H1 (cell line): ENCODE measurements around the gene NAPG. TPM values are rescaled to one million over a fixed set of nuclear protein-coding genes. Genes with fewer than 3 reads are reported as not detected.

Source experiments
- ASH2L ChIP-seq: fragments of 200-600, 300-600 bp; sonication (generic); IDR thresholded peaks from one replicate; pipeline ENCODE4 v1.7.1; 2017; ENCODE audit warnings: low read length
- CHD1 ChIP-seq: IDR thresholded peaks from 2 replicates; pipeline ENCODE4 v1.6.1; 2012; ENCODE audit warnings: low read depth, low read length, improper control_type of control experiment
- E2F6 ChIP-seq: IDR thresholded peaks from 2 replicates; pipeline ENCODE4 v1.6.1; 2012; ENCODE audit warnings: inconsistent platforms
- EGR1 ChIP-seq: IDR thresholded peaks from 2 replicates; pipeline ENCODE4 v1.6.1; 2011; ENCODE audit warnings: low read depth, low read length, borderline replicate concordance
- POLR2A ChIP-seq, 2 experiments: IDR thresholded peaks; 1 replicate in 1 of 2; 2 replicates in 1 of 2; pipeline ENCODE4 v1.6.1; 2011; ENCODE audit warnings: low read depth in 2 of 2, low read length in 2 of 2, mild to moderate bottlenecking in 2 of 2; ENCODE audit errors: control extremely low read depth in 1 of 2
- TEAD4 ChIP-seq: IDR thresholded peaks from 2 replicates; pipeline ENCODE4 v1.6.1; 2012; ENCODE audit warnings: low read depth, low read length, inconsistent platforms, mixed read lengths
- polyA plus RNA-seq, 7 experiments: library from polyadenylated mRNA; depleted of rRNA in 3 of 7; stranded (reverse) in 5 of 7; unstranded in 2 of 7; fragments of >200 nt in 5 of 7; fragments of 200-250 nt in 2 of 7; gene quantifications; 1 replicate in 5 of 7; 2 replicates in 1 of 7; 4 replicates in 1 of 7; pipeline versions ENCODE4 v1.2.1 to v1.2.3, GENCODE V29; 2011 to 2013; ENCODE audit warnings: missing spikeins in 2 of 7, mixed read lengths in 2 of 7
- total RNA-seq: library from RNA; stranded (reverse); fragmentation: NEBNext Ultra II Directional; extraction: Animal tissue kit (Norgen Biotek cat#: 25700); gene quantifications from 2 replicates; pipeline ENCODE4 v1.2.1, GENCODE V29; 2021
- TF ChIP-seq, protein P1 (sequence below): fragments of 300-600 bp; sonication (generic); IDR thresholded peaks from 2 replicates; pipeline ENCODE4 v1.7.1; 2012; ENCODE audit warnings: low read length, moderate library complexity, mild to moderate bottlenecking, inconsistent platforms; ENCODE audit not compliant: insufficient replicate concordance

Gene NAPG
- total and polyA plus RNA-seq, 2 of the 8 experiments (the other 6 are each of a cell fraction or from before 2014, with no cell fraction given): 8.0 to 23.5 TPM

GRCh38 chr18:10533111-10533510 is 7.3 kb downstream of the NAPG start (continued):
- TF ChIP-seq, protein P1, sequence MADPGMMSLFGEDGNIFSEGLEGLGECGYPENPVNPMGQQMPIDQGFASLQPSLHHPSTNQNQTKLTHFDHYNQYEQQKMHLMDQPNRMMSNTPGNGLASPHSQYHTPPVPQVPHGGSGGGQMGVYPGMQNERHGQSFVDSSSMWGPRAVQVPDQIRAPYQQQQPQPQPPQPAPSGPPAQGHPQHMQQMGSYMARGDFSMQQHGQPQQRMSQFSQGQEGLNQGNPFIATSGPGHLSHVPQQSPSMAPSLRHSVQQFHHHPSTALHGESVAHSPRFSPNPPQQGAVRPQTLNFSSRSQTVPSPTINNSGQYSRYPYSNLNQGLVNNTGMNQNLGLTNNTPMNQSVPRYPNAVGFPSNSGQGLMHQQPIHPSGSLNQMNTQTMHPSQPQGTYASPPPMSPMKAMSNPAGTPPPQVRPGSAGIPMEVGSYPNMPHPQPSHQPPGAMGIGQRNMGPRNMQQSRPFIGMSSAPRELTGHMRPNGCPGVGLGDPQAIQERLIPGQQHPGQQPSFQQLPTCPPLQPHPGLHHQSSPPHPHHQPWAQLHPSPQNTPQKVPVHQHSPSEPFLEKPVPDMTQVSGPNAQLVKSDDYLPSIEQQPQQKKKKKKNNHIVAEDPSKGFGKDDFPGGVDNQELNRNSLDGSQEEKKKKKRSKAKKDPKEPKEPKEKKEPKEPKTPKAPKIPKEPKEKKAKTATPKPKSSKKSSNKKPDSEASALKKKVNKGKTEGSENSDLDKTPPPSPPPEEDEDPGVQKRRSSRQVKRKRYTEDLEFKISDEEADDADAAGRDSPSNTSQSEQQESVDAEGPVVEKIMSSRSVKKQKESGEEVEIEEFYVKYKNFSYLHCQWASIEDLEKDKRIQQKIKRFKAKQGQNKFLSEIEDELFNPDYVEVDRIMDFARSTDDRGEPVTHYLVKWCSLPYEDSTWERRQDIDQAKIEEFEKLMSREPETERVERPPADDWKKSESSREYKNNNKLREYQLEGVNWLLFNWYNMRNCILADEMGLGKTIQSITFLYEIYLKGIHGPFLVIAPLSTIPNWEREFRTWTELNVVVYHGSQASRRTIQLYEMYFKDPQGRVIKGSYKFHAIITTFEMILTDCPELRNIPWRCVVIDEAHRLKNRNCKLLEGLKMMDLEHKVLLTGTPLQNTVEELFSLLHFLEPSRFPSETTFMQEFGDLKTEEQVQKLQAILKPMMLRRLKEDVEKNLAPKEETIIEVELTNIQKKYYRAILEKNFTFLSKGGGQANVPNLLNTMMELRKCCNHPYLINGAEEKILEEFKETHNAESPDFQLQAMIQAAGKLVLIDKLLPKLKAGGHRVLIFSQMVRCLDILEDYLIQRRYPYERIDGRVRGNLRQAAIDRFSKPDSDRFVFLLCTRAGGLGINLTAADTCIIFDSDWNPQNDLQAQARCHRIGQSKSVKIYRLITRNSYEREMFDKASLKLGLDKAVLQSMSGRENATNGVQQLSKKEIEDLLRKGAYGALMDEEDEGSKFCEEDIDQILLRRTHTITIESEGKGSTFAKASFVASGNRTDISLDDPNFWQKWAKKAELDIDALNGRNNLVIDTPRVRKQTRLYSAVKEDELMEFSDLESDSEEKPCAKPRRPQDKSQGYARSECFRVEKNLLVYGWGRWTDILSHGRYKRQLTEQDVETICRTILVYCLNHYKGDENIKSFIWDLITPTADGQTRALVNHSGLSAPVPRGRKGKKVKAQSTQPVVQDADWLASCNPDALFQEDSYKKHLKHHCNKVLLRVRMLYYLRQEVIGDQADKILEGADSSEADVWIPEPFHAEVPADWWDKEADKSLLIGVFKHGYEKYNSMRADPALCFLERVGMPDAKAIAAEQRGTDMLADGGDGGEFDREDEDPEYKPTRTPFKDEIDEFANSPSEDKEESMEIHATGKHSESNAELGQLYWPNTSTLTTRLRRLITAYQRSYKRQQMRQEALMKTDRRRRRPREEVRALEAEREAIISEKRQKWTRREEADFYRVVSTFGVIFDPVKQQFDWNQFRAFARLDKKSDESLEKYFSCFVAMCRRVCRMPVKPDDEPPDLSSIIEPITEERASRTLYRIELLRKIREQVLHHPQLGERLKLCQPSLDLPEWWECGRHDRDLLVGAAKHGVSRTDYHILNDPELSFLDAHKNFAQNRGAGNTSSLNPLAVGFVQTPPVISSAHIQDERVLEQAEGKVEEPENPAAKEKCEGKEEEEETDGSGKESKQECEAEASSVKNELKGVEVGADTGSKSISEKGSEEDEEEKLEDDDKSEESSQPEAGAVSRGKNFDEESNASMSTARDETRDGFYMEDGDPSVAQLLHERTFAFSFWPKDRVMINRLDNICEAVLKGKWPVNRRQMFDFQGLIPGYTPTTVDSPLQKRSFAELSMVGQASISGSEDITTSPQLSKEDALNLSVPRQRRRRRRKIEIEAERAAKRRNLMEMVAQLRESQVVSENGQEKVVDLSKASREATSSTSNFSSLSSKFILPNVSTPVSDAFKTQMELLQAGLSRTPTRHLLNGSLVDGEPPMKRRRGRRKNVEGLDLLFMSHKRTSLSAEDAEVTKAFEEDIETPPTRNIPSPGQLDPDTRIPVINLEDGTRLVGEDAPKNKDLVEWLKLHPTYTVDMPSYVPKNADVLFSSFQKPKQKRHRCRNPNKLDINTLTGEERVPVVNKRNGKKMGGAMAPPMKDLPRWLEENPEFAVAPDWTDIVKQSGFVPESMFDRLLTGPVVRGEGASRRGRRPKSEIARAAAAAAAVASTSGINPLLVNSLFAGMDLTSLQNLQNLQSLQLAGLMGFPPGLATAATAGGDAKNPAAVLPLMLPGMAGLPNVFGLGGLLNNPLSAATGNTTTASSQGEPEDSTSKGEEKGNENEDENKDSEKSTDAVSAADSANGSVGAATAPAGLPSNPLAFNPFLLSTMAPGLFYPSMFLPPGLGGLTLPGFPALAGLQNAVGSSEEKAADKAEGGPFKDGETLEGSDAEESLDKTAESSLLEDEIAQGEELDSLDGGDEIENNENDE: no peak
- no peak for TF ChIP-seq POLR2A (IDR thresholded peaks at IDR 0.05; ENCODE audit: control extremely low read depth in 1 of 2, low read depth in 2 of 2, low read length in 2 of 2)
- TF ChIP-seq CHD1: no peak
- TF ChIP-seq ASH2L: no peak
- TF ChIP-seq E2F6: no peak
- no peak for TF ChIP-seq TEAD4
- no peak for TF ChIP-seq EGR1
